PC-3 (cell line): Measurements from ENCODE around the gene PTPRD. TPM values are rescaled to one million over a fixed set of nuclear protein-coding genes. Genes with fewer than 3 reads are reported as not detected.

ENCODE experiments used
- ATAC-seq: fragments of 200-7000 bp; cut with Tn5 transposase; 2 replicates; pipeline ENCODE4 v1.9.1; 2020; ENCODE audit warnings: mild to moderate bottlenecking, moderate library complexity
- BruUV-seq: library from RNA; stranded (reverse); fragments of 400-500 nt; replicated peaks from 2 replicates; lab custom pipeline; 2021; lab: Mats Ljungman, UMichigan
- CTCF ChIA-PET: fragments of 300-600 bp; sonication (Branson Sonifier 250); formaldehyde crosslinking; loops from one replicate; lab custom pipeline; 2022; ENCODE audit warnings: antibody characterized with exemption; lab: Charles Lee
- POLR2A ChIA-PET: fragments of 300-600 bp; sonication (Branson Sonifier 250); formaldehyde crosslinking; loops from one replicate; lab custom pipeline; 2022; ENCODE audit warnings: antibody characterized with exemption; ENCODE audit not compliant: unreplicated experiment; lab: Charles Lee
- DNase-seq: peaks from one replicate; pipeline ENCODE4 v3.0.0-alpha.2; 2015
- H2AFZ ChIP-seq: fragments of 300-600 bp; sonication (generic); 2 replicates; pipeline ENCODE4 v1.6.0; 2016; ENCODE audit warnings: antibody characterized with exemption, low read length
- H3F3A ChIP-seq: fragments of 300-600 bp; sonication (generic); one replicate; pipeline ENCODE4 v1.6.0; 2017; ENCODE audit warnings: antibody characterized with exemption, low read length, control low read depth, mild to moderate bottlenecking; ENCODE audit not compliant: unreplicated experiment
- H3K27ac ChIP-seq: fragments of 300-600 bp; sonication (generic); 2 replicates; pipeline ENCODE4 v1.5.1; 2016; ENCODE audit warnings: mild to moderate bottlenecking, low read length
- H3K27me3 ChIP-seq: fragments of 300-600 bp; sonication (generic); 2 replicates; pipeline ENCODE4 v1.6.1; 2016; ENCODE audit warnings: low read length, mixed read lengths
- H3K36me3 ChIP-seq: fragments of 300-600 bp; sonication (generic); 2 replicates; pipeline ENCODE4 v1.6.1; 2016; ENCODE audit warnings: low read depth, mixed run types, low read length, mixed read lengths
- H3K4me1 ChIP-seq: fragments of 300-600 bp; sonication (generic); 2 replicates; pipeline ENCODE4 v1.5.1; 2016; ENCODE audit warnings: low read length; ENCODE audit not compliant: insufficient read depth
- H3K4me2 ChIP-seq: fragments of 300-600 bp; sonication (generic); 2 replicates; pipeline ENCODE4 v1.6.0; 2016; ENCODE audit warnings: low read length
- H3K4me3 ChIP-seq: fragments of 300-600 bp; sonication (generic); 2 replicates; pipeline ENCODE4 v1.5.1; 2016; ENCODE audit warnings: mild to moderate bottlenecking, low read length, mixed read lengths
- H3K79me2 ChIP-seq: fragments of 300-600 bp; sonication (generic); 2 replicates; pipeline ENCODE4 v1.6.1; 2017; ENCODE audit warnings: low read length, mixed read lengths
- H3K9ac ChIP-seq: fragments of 300-600 bp; sonication (generic); 2 replicates; pipeline ENCODE4 v1.6.0; 2016; ENCODE audit warnings: mild to moderate bottlenecking, low read length
- H3K9me2 ChIP-seq: fragments of 300-600 bp; sonication (generic); replicated peaks from 2 replicates; pipeline ENCODE4 v1.6.1; 2016; ENCODE audit warnings: mixed run types, low read length, mixed read lengths
- H3K9me3 ChIP-seq: fragments of 300-600 bp; sonication (generic); 2 replicates; pipeline ENCODE4 v1.6.1; 2016; ENCODE audit warnings: low read length, mixed read lengths
- H4K20me1 ChIP-seq: fragments of 300-600 bp; sonication (generic); 2 replicates; pipeline ENCODE4 v1.6.1; 2016; ENCODE audit warnings: low read length, mixed read lengths
- CTCF ChIP-seq: fragments of 300-600 bp; sonication (generic); conservative IDR thresholded peaks from 2 replicates; pipeline ENCODE4 v1.5.1; 2017; ENCODE audit warnings: antibody characterized with exemption, low read depth, mild to moderate bottlenecking, low read length
- EZH2 ChIP-seq: fragments of 300-600 bp; sonication (generic); IDR thresholded peaks from one replicate; pipeline ENCODE4 v1.6.1; 2017; ENCODE audit warnings: antibody characterized with exemption, mild to moderate bottlenecking, low read length; ENCODE audit not compliant: unreplicated experiment
- EZH2phosphoT487 ChIP-seq: fragments of 300-600 bp; sonication (generic); IDR thresholded peaks from 2 replicates; pipeline ENCODE4 v1.6.1; 2018; ENCODE audit warnings: mild to moderate bottlenecking, antibody characterized with exemption, low read length, borderline replicate concordance
- intact Hi-C: fragments of 100-400 bp; cut with micrococcal nuclease; formaldehyde crosslinking; loops from 2 replicates; pipeline ENCODE4 v1.9.0; 2023
- total RNA-seq: library from RNA; depleted of rRNA; stranded (reverse); fragments of >200 nt; gene quantifications from 2 replicates; pipeline ENCODE4 v1.2.3, GENCODE V29; 2014

Gene PTPRD
- total RNA-seq, 1 experiment from 2014 or later: not detected

- Histone ChIP-seq H3K36me3 (no peaks in the 10 kb centered on the region), H3K27me3 (no peaks in the 10 kb centered on the region), H3K9ac (no peak overlapping the region), H2AFZ (no peak overlapping the region), H3K9me3 (no peaks in the 10 kb centered on the region), H3K4me1 (no peaks in the 10 kb centered on the region), H3K27ac (no peak overlapping the region), H3K79me2 (no peaks in the 10 kb centered on the region), H3F3A (no peaks in the 10 kb centered on the region), H3K4me2 (no peak overlapping the region), H3K9me2 (no peaks in the 10 kb centered on the region), H3K4me3 (no peak overlapping the region), H4K20me1 (no peaks in the 10 kb centered on the region)
- TF ChIP-seq EZH2 (no peak), CTCF (no peak), EZH2phosphoT487 (no peak)
- intact Hi-C loops: no loop called here
- BruUV-seq: no TSS peak
- POLR2A ChIA-PET: no interaction called here
- CTCF ChIA-PET: no interaction called here
- no peak for DNase-seq
- no peak for ATAC-seq
These were observed 1767.0 kb downstream of the PTPRD start for GRCh38 chr9:8845808-8846207.

GRCh38 chr9:8845376-8845775 lies 1767.4 kb downstream of the PTPRD start:
- Histone ChIP-seq H3K36me3 (no peaks in the 10 kb centered on the region), H3K4me2 (no peak overlapping the region), H4K20me1 (no peaks in the 10 kb centered on the region), H3F3A (no peaks in the 10 kb centered on the region), H3K79me2 (no peaks in the 10 kb centered on the region), H3K27me3 (no peaks in the 10 kb centered on the region), H3K9me2 (no peaks in the 10 kb centered on the region), H2AFZ (no peak overlapping the region), H3K9ac (no peak overlapping the region), H3K27ac (no peak overlapping the region), H3K4me3 (no peak overlapping the region), H3K9me3 (no peaks in the 10 kb centered on the region), H3K4me1 (no peaks in the 10 kb centered on the region)
- TF ChIP-seq CTCF (no peak), EZH2 (no peak), EZH2phosphoT487 (no peak)
- DNase-seq: no peak
- ATAC-seq: no peak
- intact Hi-C loops: no loop called here
- CTCF ChIA-PET: no interaction called here
- no TSS peak for BruUV-seq
- POLR2A ChIA-PET: no interaction called here

GRCh38 chr9:8844549-8844948 lies 1768.3 kb downstream of the PTPRD start:
- Histone ChIP-seq H3K27ac (no peak overlapping the region), H3K9me2 (no peaks in the 10 kb centered on the region), H3K27me3 (no peaks in the 10 kb centered on the region), H3K4me2 (no peak overlapping the region), H3K36me3 (no peaks in the 10 kb centered on the region), H3K79me2 (no peaks in the 10 kb centered on the region), H3F3A (no peaks in the 10 kb centered on the region), H4K20me1 (no peaks in the 10 kb centered on the region), H3K4me1 (no peaks in the 10 kb centered on the region), H3K9me3 (no peaks in the 10 kb centered on the region), H2AFZ (no peak overlapping the region), H3K4me3 (no peak overlapping the region), H3K9ac (no peak overlapping the region)
- intact Hi-C loops: no loop called here
- ChIA-PET POLR2A (no interaction called here), CTCF (no interaction called here)
- ATAC-seq (no peak), DNase-seq (no peak)
- BruUV-seq: no TSS peak
- TF ChIP-seq EZH2phosphoT487: no peak
- TF ChIP-seq EZH2: no peak
- no peak for TF ChIP-seq CTCF
